HCT116 (cell line): Measurements from ENCODE around the gene SGF29.

ENCODE experiments used
- CTCF ChIP-seq, 3 experiments: fragments of 200-600 bp in 1 of 3; sonication (generic) in 1 of 3; IDR thresholded peaks in 2 of 3; conservative IDR thresholded peaks in 1 of 3; 2 replicates each; pipeline ENCODE4 v1.5.1; 2012 to 2017; ENCODE audit warnings: low read depth in 2 of 3, low read length in 2 of 3, antibody characterized with exemption in 1 of 3, borderline replicate concordance in 1 of 3, control low read depth in 1 of 3, mild to moderate bottlenecking in 1 of 3, mixed read lengths in 1 of 3, mixed run types in 1 of 3, moderate library complexity in 1 of 3; ENCODE audit not compliant: insufficient read depth in 1 of 3
- EZH2phosphoT487 ChIP-seq: fragments of 200-600 bp; IDR thresholded peaks from 2 replicates; pipeline ENCODE4 v1.6.1; 2018; ENCODE audit warnings: antibody characterized with exemption, borderline replicate concordance
- JUND ChIP-seq: IDR thresholded peaks from 2 replicates; pipeline ENCODE4 v1.6.1; 2012
- MAX ChIP-seq: IDR thresholded peaks from 2 replicates; pipeline ENCODE4 v1.6.1; 2012
- POLR2A ChIP-seq: IDR thresholded peaks from 2 replicates; pipeline ENCODE4 v1.7.0; 2011; ENCODE audit warnings: borderline replicate concordance; ENCODE audit not compliant: insufficient read depth, insufficient read length; ENCODE audit errors: extremely low read depth
- POLR2AphosphoS5 ChIP-seq: IDR thresholded peaks from 2 replicates; pipeline ENCODE4 v1.6.1; 2011; ENCODE audit warnings: mild to moderate bottlenecking, low read depth, low read length, moderate library complexity
- RAD21 ChIP-seq: IDR thresholded peaks from 2 replicates; pipeline ENCODE4 v1.6.1; 2012; ENCODE audit warnings: low read depth, mild to moderate bottlenecking
- YY1 ChIP-seq: IDR thresholded peaks from 2 replicates; pipeline ENCODE4 v1.6.1; 2011; ENCODE audit warnings: low read length, low read depth, moderate library complexity, mild to moderate bottlenecking; ENCODE audit not compliant: insufficient replicate concordance; ENCODE audit errors: extremely low read depth
- ZBTB33 ChIP-seq: IDR thresholded peaks from 2 replicates; pipeline ENCODE4 v1.6.1; 2011; ENCODE audit warnings: mild to moderate bottlenecking, low read length, moderate library complexity; ENCODE audit not compliant: insufficient replicate concordance; ENCODE audit errors: extremely low read depth
- ZFX ChIP-seq: fragments of 450-650 bp; IDR thresholded peaks from 2 replicates; pipeline ENCODE4 v1.6.1; 2017

GRCh38 chr16:28575446-28576109 is 21.9 kb downstream of the SGF29 start:
- no peak for TF ChIP-seq ZBTB33
- no peak for TF ChIP-seq ZFX
- TF ChIP-seq RAD21 = no peak
- TF ChIP-seq MAX = no peak
- no peak for TF ChIP-seq POLR2A
- no peak for TF ChIP-seq CTCF (IDR thresholded peaks at IDR 0.05 in 2 of 3, conservative IDR thresholded peaks at IDR 0.05 in 1 of 3; ENCODE audit: borderline replicate concordance in 1 of 3, insufficient read depth in 1 of 3, low read depth in 2 of 3, low read length in 2 of 3)
- TF ChIP-seq POLR2AphosphoS5 = no peak
- TF ChIP-seq JUND = no peak
- no peak for TF ChIP-seq EZH2phosphoT487
- TF ChIP-seq YY1 = no peak
